Suprapubic skin (tissue), 3 donors: Measurements from ENCODE around the gene LGALS14.

ENCODE experiments used
- CTCF ChIP-seq, 2 donors: fragments of 200-600 bp in 1 of 2; fragments of 450-650 bp in 1 of 2; sonication (generic) in 1 of 2; IDR thresholded peaks; one replicate each; pipeline ENCODE4 v1.5.1; 2016 to 2019; ENCODE audit warnings: antibody characterized with exemption in 2 of 2, mild to moderate bottlenecking in 1 of 2, moderate library complexity in 1 of 2
- POLR2A ChIP-seq, 2 donors: fragments of 450-650 bp; IDR thresholded peaks; one replicate each; pipeline ENCODE4 v1.6.1; 2017; ENCODE audit warnings: antibody characterized with exemption in 2 of 2, mild to moderate bottlenecking in 2 of 2, moderate library complexity in 2 of 2

- TF ChIP-seq CTCF (IDR thresholded peaks at IDR 0.05) (no peak), POLR2A (IDR thresholded peaks at IDR 0.05) (no peak)
Measured at GRCh38 chr19:39676004-39676403, 28.3 kb upstream of the LGALS14 start.
